GM12865 (cell line): ENCODE measurements around the gene SFMBT1.

Experiments used
- DNase-seq: peaks from one replicate; pipeline ENCODE4 v3.0.0; 2010; ENCODE audit warnings: low read depth
- H3K4me3 ChIP-seq: 2 replicates; pipeline ENCODE4 v1.5.1; 2011; ENCODE audit warnings: mild to moderate bottlenecking, low read depth, low read length, control low read depth
- CTCF ChIP-seq: IDR thresholded peaks from 2 replicates; pipeline ENCODE4 v1.5.1; 2011; ENCODE audit warnings: low read length, control low read depth, low read depth, inconsistent platforms; ENCODE audit not compliant: insufficient read depth; ENCODE audit errors: missing control alignments

Gene SFMBT1

GRCh38 chr3:53027254-53027844, 18.5 kb downstream of the SFMBT1 start:
- TF ChIP-seq CTCF, result no peak

GRCh38 chr3:53026382-53027162, 19.3 kb downstream of the SFMBT1 start:
- H3K4me3 ChIP-seq, result no peak overlapping the region

More at GRCh38 chr3:53027254-53027844, 18.5 kb downstream of the SFMBT1 start:
- no peak for DNase-seq
- no peak overlapping the region for H3K4me3 ChIP-seq

GRCh38 chr3:53024315-53024714, 21.6 kb downstream of the SFMBT1 start:
- no peak overlapping the region for H3K4me3 ChIP-seq
- TF ChIP-seq CTCF, result no peak
- DNase-seq, result no peak

More at GRCh38 chr3:53026382-53027162, 19.3 kb downstream of the SFMBT1 start:
- peak; percentile 19 for DNase-seq
- no peak for TF ChIP-seq CTCF

GRCh38 chr3:53023072-53023823, 22.6 kb downstream of the SFMBT1 start:
- no peak for TF ChIP-seq CTCF
- no peak for DNase-seq

GRCh38 chr3:53022647-53023046, 23.2 kb downstream of the SFMBT1 start:
- H3K4me3 ChIP-seq, result no peak overlapping the region
- no peak for DNase-seq

More at GRCh38 chr3:53023072-53023823, 22.6 kb downstream of the SFMBT1 start:
- no peak overlapping the region for H3K4me3 ChIP-seq

GRCh38 chr3:53016236-53016635, 29.6 kb downstream of the SFMBT1 start:
- DNase-seq, result no peak
- no peak overlapping the region for H3K4me3 ChIP-seq
- no peak for TF ChIP-seq CTCF

More at GRCh38 chr3:53022647-53023046, 23.2 kb downstream of the SFMBT1 start:
- no peak for TF ChIP-seq CTCF
